ENCODE measurements around the gene DUS3L.
"Not testable (repeated sequence)": the region's sequence is repeated elsewhere in the genome, so short reads cannot be mapped to it uniquely, and the experiment has no call there.

DUS3L gene

GRCh38 chr19:5767949-5768348, 23.0 kb downstream of the DUS3L start:
- no peak for DNase-seq

GRCh38 chr19:5765220-5765619, 25.7 kb downstream of the DUS3L start:
- no peak for DNase-seq

GRCh38 chr19:5762608-5763217, 28.2 kb downstream of the DUS3L start:
- DNase-seq = no peak

- no peak for DNase-seq
These were observed 37.2 kb downstream of the DUS3L start for GRCh38 chr19:5753743-5754142.

- no peak for DNase-seq
These were observed 39.3 kb downstream of the DUS3L start for GRCh38 chr19:5751709-5752108.

- no peak for DNase-seq
These were observed 41.5 kb downstream of the DUS3L start for GRCh38 chr19:5749505-5749904.

GRCh38 chr19:5748920-5749319, 42.0 kb downstream of the DUS3L start:
- not testable (repeated sequence) for DNase-seq

- not testable (repeated sequence) for DNase-seq
These were observed 46.0 kb downstream of the DUS3L start for GRCh38 chr19:5744999-5745398.

GRCh38 chr19:5743630-5744029, 47.3 kb downstream of the DUS3L start:
- no peak for DNase-seq

GRCh38 chr19:5742051-5742450, 48.9 kb downstream of the DUS3L start:
- DNase-seq = no peak

- DNase-seq = no peak
These were observed 52.5 kb downstream of the DUS3L start for GRCh38 chr19:5738423-5738822.

Data from activated CD4-positive, alpha-beta T cell treated with anti-CD3 and anti-CD28 coated beads for 4 hours (primary cell).